Upper lobe of left lung (tissue), 6 donors: Measurements from ENCODE around the gene SYT14. TPM values are rescaled to one million over a fixed set of nuclear protein-coding genes. Genes with fewer than 3 reads are reported as not detected.
"Not testable (repeated sequence)": the region's sequence is repeated elsewhere in the genome, so short reads cannot be mapped to it uniquely, and the experiment has no call there.

Experiments used
- ATAC-seq, 2 donors: fragments of 200-7000 bp; cut with Tn5 transposase; one replicate each; pipeline ENCODE4 v1.9.1; 2022; ENCODE audit warnings: mild to moderate bottlenecking in 2 of 2, moderate library complexity in 2 of 2; ENCODE audit not compliant: low FRiP score in 2 of 2
- DNase-seq, 2 donors: peaks; one replicate each; pipeline ENCODE4 v3.0.0-alpha.2; 2019 to 2020
- H3K27ac ChIP-seq, 4 donors: fragments of 200-600 bp; sonication (generic); one replicate each; pipeline ENCODE4 v1.5.1; 2016 to 2019
- H3K27me3 ChIP-seq, 4 donors: fragments of 200-600 bp; sonication (generic); one replicate each; pipeline ENCODE4 v1.5.1; 2017 to 2019
- H3K36me3 ChIP-seq, 4 donors: fragments of 200-600 bp; sonication (generic); one replicate each; pipeline ENCODE4 v1.5.1; 2016 to 2019
- H3K4me1 ChIP-seq, 4 donors: fragments of 200-600 bp; sonication (generic); one replicate each; pipeline ENCODE4 v1.5.1; 2018 to 2019
- H3K4me3 ChIP-seq, 4 donors: fragments of 200-600 bp; sonication (generic); one replicate each; pipeline ENCODE4 v1.5.1; 2017 to 2019; ENCODE audit warnings: mild to moderate bottlenecking in 2 of 4, moderate library complexity in 1 of 4
- H3K9me3 ChIP-seq, 4 donors: fragments of 200-600 bp; sonication (generic); one replicate each; pipeline ENCODE4 v1.5.1; 2018 to 2019
- CTCF ChIP-seq, 6 experiments: fragments of 450-650 bp in 4 of 6; fragments of 200-600 bp in 2 of 6; sonication (generic) in 2 of 6; IDR thresholded peaks; one replicate each; pipeline ENCODE4 v1.5.1; 2016 to 2019; ENCODE audit warnings: antibody characterized with exemption in 6 of 6
- EP300 ChIP-seq, 4 donors: sonication (generic); formaldehyde crosslinking; IDR thresholded peaks; one replicate each; pipeline ENCODE4 v1.5.1; 2017; ENCODE audit warnings: antibody characterized with exemption in 4 of 4, control low read depth in 2 of 4
- POLR2A ChIP-seq, 4 donors: fragments of 450-650 bp; IDR thresholded peaks; one replicate each; pipeline ENCODE4 v1.5.1; 2016 to 2017; ENCODE audit warnings: antibody characterized with exemption in 4 of 4, mild to moderate bottlenecking in 2 of 4
- POLR2AphosphoS5 ChIP-seq, 2 donors: sonication (generic); formaldehyde crosslinking; IDR thresholded peaks; one replicate each; pipeline ENCODE4 v1.5.1; 2017; ENCODE audit warnings: antibody characterized with exemption in 2 of 2
- WGBS, 2 donors: methylation state at CpG; one replicate each; pipeline ENCODE4 v1.1.5; 2017 to 2018; 5-methylcytosine and 5-hydroxymethylcytosine counted together
- total RNA-seq, 6 donors: library from RNA; depleted of rRNA in 4 of 6; stranded (reverse); fragments of >200 nt in 4 of 6; gene quantifications; one replicate each; pipeline versions ENCODE4 v1.1.0 to v1.2.1, GENCODE V29; 2016 to 2021
- donor health status: DM: no; HTN: no; CAD: no; lungs with moderate emphysema.
- donor health status: DM: no; HTN: yes; CAD: no; lungs with severe emphysema.

Gene SYT14
- total RNA-seq, 6 donors from 2014 or later: not detected

- ATAC-seq (no peak), DNase-seq (no peak)
- Histone ChIP-seq H3K27ac (no peak overlapping the region), H3K4me3 (no peak overlapping the region), H3K4me1 (no peaks in the 10 kb centered on the region), H3K9me3 (no peaks in the 10 kb centered on the region), H3K27me3 (no peaks in the 10 kb centered on the region), H3K36me3 (no peaks in the 10 kb centered on the region)
- 86 to 91% methylated on average over 2 of the region's 2 CpGs for WGBS, 2 donors
- TF ChIP-seq CTCF (IDR thresholded peaks at IDR 0.05) (no peak), POLR2AphosphoS5 (IDR thresholded peaks at IDR 0.05) (no peak), POLR2A (IDR thresholded peaks at IDR 0.05) (no peak), EP300 (IDR thresholded peaks at IDR 0.05) (no peak)
Measured at GRCh38 chr1:209901211-209901610, 36.8 kb upstream of the SYT14 start.

GRCh38 chr1:209904774-209905173, 33.2 kb upstream of the SYT14 start:
- WGBS, 2 donors: 86% methylated on average over 1 of the region's 1 CpG; no CpG with 5 or more reads in 1 of the 2 donors
- ATAC-seq, H3K4me3 ChIP-seq, DNase-seq, H3K36me3 ChIP-seq, H3K27ac ChIP-seq, H3K27me3 ChIP-seq, H3K9me3 ChIP-seq, H3K4me1 ChIP-seq: not testable (repeated sequence)

- H3K27ac ChIP-seq: no peak overlapping the region
- TF ChIP-seq EP300 (IDR thresholded peaks at IDR 0.05) (no peak), POLR2AphosphoS5 (IDR thresholded peaks at IDR 0.05) (no peak), POLR2A (IDR thresholded peaks at IDR 0.05) (no peak), CTCF (IDR thresholded peaks at IDR 0.05) (no peak)
- no peaks in the 10 kb centered on the region for H3K27me3 ChIP-seq
- H3K4me1 ChIP-seq: no peaks in the 10 kb centered on the region
- ATAC-seq (no peak), DNase-seq (no peak)
- no peak overlapping the region for H3K4me3 ChIP-seq
- no CpG with 5 or more reads among the region's 3 CpGs for WGBS, 2 donors
- no peaks in the 10 kb centered on the region for H3K36me3 ChIP-seq
- H3K9me3 ChIP-seq: no peaks in the 10 kb centered on the region
Measured at GRCh38 chr1:209911746-209912145, 26.3 kb upstream of the SYT14 start.

GRCh38 chr1:209912306-209912705, 25.7 kb upstream of the SYT14 start:
- ATAC-seq (no peak), DNase-seq (no peak)
- Histone ChIP-seq H3K36me3 (no peaks in the 10 kb centered on the region), H3K4me1 (no peaks in the 10 kb centered on the region), H3K9me3 (no peaks in the 10 kb centered on the region), H3K27ac (no peak overlapping the region), H3K27me3 (no peaks in the 10 kb centered on the region), H3K4me3 (no peak overlapping the region)
- 83% methylated on average over 2 of the region's 2 CpGs; no CpG with 5 or more reads in 1 of the 2 donors for WGBS, 2 donors
- no peak for TF ChIP-seq CTCF (IDR thresholded peaks at IDR 0.05)

GRCh38 chr1:209919637-209920036, 18.4 kb upstream of the SYT14 start:
- H3K9me3 ChIP-seq, ATAC-seq: not testable (repeated sequence)
- 90 to 95% methylated on average over 6 to 9 of the region's 12 CpGs for WGBS, 2 donors

GRCh38 chr1:209920844-209921243, 17.2 kb upstream of the SYT14 start:
- 91 to 100% methylated on average over 1 of the region's 1 CpG for WGBS, 2 donors
- no peak for TF ChIP-seq POLR2A (IDR thresholded peaks at IDR 0.05)
- no peak for TF ChIP-seq CTCF (IDR thresholded peaks at IDR 0.05)
- no peak for TF ChIP-seq EP300 (IDR thresholded peaks at IDR 0.05)
- TF ChIP-seq POLR2AphosphoS5 (IDR thresholded peaks at IDR 0.05): no peak
- no peak overlapping the region for H3K27ac ChIP-seq

More at GRCh38 chr1:209919637-209920036, 18.4 kb upstream of the SYT14 start:
- not testable (repeated sequence) for H3K36me3 ChIP-seq, DNase-seq, H3K27me3 ChIP-seq, H3K27ac ChIP-seq, H3K4me3 ChIP-seq, H3K4me1 ChIP-seq

More at GRCh38 chr1:209920844-209921243, 17.2 kb upstream of the SYT14 start:
- Histone ChIP-seq H3K4me1 (no peaks in the 10 kb centered on the region), H3K4me3 (no peak overlapping the region), H3K9me3 (no peaks in the 10 kb centered on the region), H3K27me3 (no peaks in the 10 kb centered on the region), H3K36me3 (no peaks in the 10 kb centered on the region)
- no peak for ATAC-seq
- no peak for DNase-seq
